Measurements from ENCODE around the gene DNMT3A.
"Not testable (repeated sequence)": the region's sequence is repeated elsewhere in the genome, so short reads cannot be mapped to it uniquely, and the experiment has no call there.

DNMT3A gene

DNA sequence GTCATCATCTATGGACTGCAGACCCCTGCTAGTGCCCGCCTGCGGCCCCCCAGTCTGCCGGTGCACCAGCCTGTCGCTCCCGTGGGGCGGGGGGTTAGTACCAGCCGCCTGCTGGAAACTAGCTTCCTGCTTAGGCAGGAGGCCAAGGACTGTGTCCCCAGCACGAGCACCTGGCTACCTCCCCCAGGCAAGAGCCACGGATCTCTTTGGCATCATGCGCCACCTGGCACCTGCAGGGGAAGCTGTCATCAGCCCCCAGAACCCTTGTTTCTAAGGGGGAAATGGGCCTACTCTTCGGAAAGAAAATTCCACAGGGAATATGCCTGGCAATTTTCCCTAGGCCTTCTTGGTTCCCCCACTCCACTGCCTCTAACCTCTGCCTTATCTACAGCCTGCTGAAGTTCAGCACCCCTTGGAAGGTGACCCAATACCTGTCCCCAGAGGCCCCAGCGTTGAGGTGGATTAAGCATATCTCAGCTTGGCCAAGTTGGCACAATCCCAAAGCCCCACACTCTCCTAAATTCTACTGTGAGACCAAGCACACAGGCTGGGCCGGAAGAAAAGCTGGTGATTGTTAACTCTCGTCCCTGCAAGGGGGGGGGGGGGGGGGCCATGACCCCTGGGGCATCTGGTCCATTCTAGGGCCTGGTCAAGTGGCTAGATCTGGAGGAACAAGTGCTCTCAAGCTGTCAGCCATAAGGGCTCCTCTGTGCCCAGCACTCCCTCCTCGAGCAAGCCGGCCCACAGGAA is 111.4 kb downstream of the DNMT3A start:
- DNase-seq: no peak

- no peak for DNase-seq
Observed at GRCh38 chr2:25229279-25230197, 112.2 kb downstream of the DNMT3A start.

DNA sequence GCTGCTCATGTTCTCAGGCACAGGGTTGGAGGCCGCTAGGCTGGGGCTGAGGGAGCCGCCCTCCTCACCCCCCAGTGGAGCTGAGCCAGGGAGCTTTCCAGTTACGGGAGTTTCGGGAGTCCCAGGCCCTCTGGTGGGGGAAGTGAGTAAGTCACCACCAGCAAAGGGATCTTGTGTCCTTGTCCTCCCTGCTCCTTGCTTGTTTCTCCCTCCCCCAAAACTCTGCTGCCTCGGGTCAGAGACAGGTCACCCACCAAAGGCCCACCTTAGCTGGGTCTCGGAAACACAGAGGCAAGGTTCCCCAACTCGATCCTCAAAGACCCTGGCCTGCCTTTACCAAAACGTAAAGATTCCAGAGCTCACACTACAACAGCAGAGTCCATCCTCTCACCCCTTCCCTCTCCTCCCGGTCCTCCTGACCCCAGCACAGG is 112.9 kb downstream of the DNMT3A start:
- peak; percentile 45 for DNase-seq

GRCh38 chr2:25227576-25227975 is 114.1 kb downstream of the DNMT3A start:
- no peak for DNase-seq

- no peak for DNase-seq
Observed at GRCh38 chr2:25226827-25227226, 114.9 kb downstream of the DNMT3A start.

- no peak for DNase-seq
Observed at GRCh38 chr2:25222477-25223121, 119.1 kb downstream of the DNMT3A start.

- DNase-seq: no peak
Observed at GRCh38 chr2:25221579-25221978, 120.1 kb downstream of the DNMT3A start.

DNA sequence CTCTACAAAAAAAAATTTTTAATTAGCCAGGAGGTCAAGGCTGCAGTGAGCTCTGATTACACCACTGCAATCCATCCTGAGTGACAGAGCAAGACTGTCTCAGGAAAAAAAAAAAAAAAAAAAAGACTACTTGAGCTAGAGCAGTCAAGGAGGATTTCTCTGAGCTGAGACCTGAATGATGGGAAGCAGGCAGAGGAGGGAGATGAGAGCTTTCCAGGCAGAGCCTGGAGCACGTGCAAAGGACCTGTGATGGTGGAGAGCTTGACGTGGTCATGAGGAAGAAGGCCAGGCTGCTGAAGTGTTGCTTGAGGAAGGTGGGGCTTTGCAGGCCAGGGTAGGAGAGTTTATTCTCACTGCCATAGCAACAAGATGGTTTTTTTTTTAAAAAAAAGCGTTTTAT is 121.4 kb downstream of the DNMT3A start:
- no peak for DNase-seq

- no peak for DNase-seq
Observed at GRCh38 chr2:25219621-25220020, 122.1 kb downstream of the DNMT3A start.

DNA sequence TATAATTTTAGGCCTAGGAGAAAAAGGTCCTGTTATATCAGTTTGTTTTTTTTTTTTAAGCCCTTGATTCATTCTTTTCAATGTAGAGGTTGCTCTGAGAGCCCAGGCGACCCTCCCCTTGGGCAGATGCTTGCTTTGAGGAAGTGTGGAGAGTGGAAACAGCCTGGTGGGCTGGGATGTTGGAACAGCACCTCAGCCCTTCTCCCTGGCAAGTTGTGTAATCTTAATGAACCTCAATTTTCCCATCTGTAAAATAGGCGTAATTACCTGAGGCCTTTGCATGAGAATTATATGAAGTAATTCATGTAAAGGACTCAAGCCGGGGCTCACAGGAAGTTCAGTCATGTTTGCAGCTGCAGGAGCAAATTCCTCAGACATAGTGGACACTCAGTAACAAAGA is 123.6 kb downstream of the DNMT3A start:
- no peak for DNase-seq

GRCh38 chr2:25215948-25216679 is 125.6 kb downstream of the DNMT3A start:
- DNase-seq: no peak

- no peak for DNase-seq
Observed at GRCh38 chr2:25215232-25215631, 126.5 kb downstream of the DNMT3A start.

GRCh38 chr2:25213229-25213628 is 128.5 kb downstream of the DNMT3A start:
- DNase-seq: no peak

- not testable (repeated sequence) for DNase-seq
Observed at GRCh38 chr2:25210923-25211322, 130.8 kb downstream of the DNMT3A start.

GRCh38 chr2:25207078-25207545 is 134.6 kb downstream of the DNMT3A start:
- no peak for DNase-seq

GRCh38 chr2:25204190-25204838 is 137.4 kb downstream of the DNMT3A start:
- no peak for DNase-seq

DNA sequence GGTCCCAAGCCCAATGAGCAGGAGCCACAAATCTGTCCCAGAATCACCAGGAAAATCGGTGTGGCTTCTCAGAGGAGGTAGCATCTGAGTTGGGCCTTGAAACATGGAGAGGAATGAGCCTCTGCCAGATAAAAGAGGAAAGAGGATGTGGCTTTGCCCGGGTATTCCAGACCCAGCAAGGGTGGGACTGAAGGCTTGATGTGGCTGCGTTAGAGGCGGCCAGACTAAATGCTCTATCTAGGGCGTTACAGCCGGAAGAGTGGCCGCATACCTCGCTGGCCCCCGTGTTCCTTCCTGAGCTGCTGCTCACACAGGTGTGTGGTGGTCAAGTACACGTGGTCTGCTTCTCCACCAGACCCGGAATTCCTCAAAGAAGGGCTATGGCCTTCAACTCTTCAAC is 139.4 kb downstream of the DNMT3A start:
- no peak for DNase-seq

DNA sequence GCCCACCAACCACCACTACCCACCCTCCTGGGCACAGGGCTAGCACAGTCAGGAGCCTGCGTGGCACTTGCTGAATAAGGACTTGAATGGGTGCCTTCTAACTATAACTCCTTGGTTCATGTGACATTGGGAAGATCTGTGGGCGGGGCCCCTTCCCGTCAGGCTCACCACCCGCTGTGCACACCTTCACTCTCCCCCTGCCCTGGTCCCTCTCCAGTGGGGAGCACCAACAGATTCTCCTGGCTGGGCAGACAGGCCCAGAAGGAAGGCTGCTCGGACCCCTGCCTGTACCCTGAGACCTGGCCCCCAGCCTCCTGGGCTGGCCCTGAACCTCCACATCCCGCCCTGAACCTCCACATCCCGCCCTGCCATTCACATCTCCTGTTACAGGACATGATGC is 139.9 kb downstream of the DNMT3A start:
- DNase-seq: no peak

DNA sequence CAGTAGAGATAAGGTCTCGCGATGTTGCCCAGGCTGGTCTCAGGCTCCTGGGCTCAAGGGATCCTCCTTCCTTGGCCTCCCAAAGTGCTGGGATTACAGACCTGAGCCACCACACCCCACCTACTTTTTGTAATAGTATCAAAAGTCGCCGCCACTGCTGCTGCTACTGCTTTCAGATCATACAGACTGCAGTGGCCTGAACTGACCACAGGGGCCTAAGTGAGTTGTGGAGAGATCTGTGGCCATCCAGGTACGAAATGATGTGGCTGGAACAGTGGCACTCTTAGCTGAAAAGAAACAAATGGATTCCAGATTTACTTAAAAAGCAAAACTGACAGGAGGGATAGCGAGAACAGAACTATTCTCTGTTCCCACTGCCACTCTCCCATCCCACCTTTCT is 140.5 kb downstream of the DNMT3A start:
- DNase-seq: no peak

DNA sequence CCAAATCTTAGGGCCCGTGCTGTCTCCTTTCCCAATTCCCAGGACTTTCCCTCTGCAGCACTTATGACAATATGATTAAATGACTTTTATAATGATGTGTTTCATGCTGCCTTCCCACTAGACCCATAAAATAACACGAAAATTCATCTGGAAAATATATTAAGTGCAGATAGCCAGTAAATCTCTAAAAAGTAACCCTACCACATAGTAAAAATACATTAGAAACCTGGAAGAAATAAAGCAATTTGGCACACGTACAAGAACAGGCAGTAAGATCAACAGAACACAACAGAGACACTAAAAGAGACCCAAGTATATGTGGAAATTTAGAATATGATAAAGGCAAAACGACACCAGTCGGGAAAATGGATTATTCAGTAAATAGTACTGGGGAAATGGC is 143.1 kb downstream of the DNMT3A start:
- no peak for DNase-seq

DNA sequence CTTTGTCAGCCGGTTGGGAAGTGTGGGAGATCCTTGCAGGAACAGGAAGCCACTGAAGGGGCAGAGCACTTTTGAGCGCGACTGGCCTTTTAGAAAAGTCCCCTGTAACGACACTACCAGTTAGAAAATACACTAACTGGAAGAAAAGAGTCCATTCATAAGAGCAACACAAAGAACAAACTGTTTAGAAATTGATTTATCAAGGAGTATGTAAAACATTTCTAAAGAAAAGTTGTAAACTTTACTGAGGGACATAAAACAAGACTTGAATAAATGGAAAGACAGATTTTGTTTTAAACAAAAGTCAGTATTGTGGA is 143.6 kb downstream of the DNMT3A start:
- no peak for DNase-seq

All from NCI-H446 treated with DMSO at 0.1 percent for 48 hours (cell line).